B cell (primary cell): ENCODE data around the gene ST6GALNAC3. TPM values are rescaled to one million over a fixed set of nuclear protein-coding genes. Genes with fewer than 3 reads are reported as not detected.

Experiments
- ATAC-seq: fragments of 200-7000 bp; cut with Tn5 transposase; one replicate; pipeline ENCODE4 v1.10.0; 2021; ENCODE audit warnings: low read depth, mild to moderate bottlenecking, moderate number of reproducible peaks, moderate library complexity
- CTCF ChIA-PET: fragments of 350-600 bp; sonication (Branson Sonifier 250); formaldehyde crosslinking; loops from one replicate; lab custom pipeline; 2021; ENCODE audit warnings: antibody characterized with exemption, inconsistent platforms; lab: Charles Lee
- POLR2A ChIA-PET: fragments of 350-600 bp; sonication (Branson Sonifier 250); formaldehyde crosslinking; loops from one replicate; lab custom pipeline; 2021; ENCODE audit warnings: antibody characterized with exemption; lab: Charles Lee
- DNase-seq: peaks from one replicate; pipeline ENCODE4 v3.0.0; 2013
- H2AFZ ChIP-seq: 2 replicates; pipeline ENCODE4 v1.6.1; 2012; ENCODE audit warnings: mild to moderate bottlenecking, low read depth, low read length; ENCODE audit not compliant: insufficient read depth, poor library complexity, severe bottlenecking
- H3K27ac ChIP-seq, 2 donors: 1 replicate in 1 of 2; 2 replicates in 1 of 2; pipeline ENCODE4 v1.5.1; 2012 to 2013; ENCODE audit warnings: low read length in 2 of 2, mild to moderate bottlenecking in 2 of 2, moderate library complexity in 1 of 2
- H3K27me3 ChIP-seq, 4 experiments: fragments of 200-600 bp in 1 of 4; sonication (generic) in 1 of 4; replicated peaks in 1 of 4; 1 replicate in 2 of 4; 2 replicates in 2 of 4; pipeline versions ENCODE4 v1.6.1 to v1.7.0; 2013 to 2016; ENCODE audit warnings: low read length in 3 of 4, mild to moderate bottlenecking in 2 of 4, mixed read lengths in 1 of 4, moderate library complexity in 1 of 4; ENCODE audit not compliant: insufficient read depth in 4 of 4, control insufficient read depth in 3 of 4; ENCODE audit errors: control extremely low read depth in 1 of 4
- H3K36me3 ChIP-seq, 2 experiments: replicated peaks in 1 of 2; 1 replicate in 1 of 2; 2 replicates in 1 of 2; pipeline versions ENCODE4 v1.6.1 to v1.7.1; 2013; ENCODE audit warnings: low read length in 1 of 2; ENCODE audit not compliant: insufficient read depth in 2 of 2, control insufficient read depth in 1 of 2; ENCODE audit errors: control extremely low read depth in 1 of 2, extremely low read depth in 1 of 2
- H3K4me1 ChIP-seq, 2 donors: fragments of 200-600 bp in 1 of 2; sonication (generic) in 1 of 2; 1 replicate in 1 of 2; 2 replicates in 1 of 2; pipeline versions ENCODE4 v1.5.1 to v1.6.1; 2013 to 2017; ENCODE audit warnings: low read length in 2 of 2; ENCODE audit not compliant: control insufficient read depth in 2 of 2, insufficient read depth in 2 of 2
- H3K4me2 ChIP-seq: replicated peaks from 2 replicates; pipeline ENCODE3; 2012; ENCODE audit warnings: mild to moderate bottlenecking, low read depth, low read length; ENCODE audit not compliant: poor library complexity, severe bottlenecking
- H3K4me3 ChIP-seq, 5 experiments: fragments of 200-600 bp in 1 of 5; sonication (generic) in 1 of 5; 1 replicate in 3 of 5; 2 replicates in 2 of 5; pipeline versions ENCODE4 v1.5.1 to v1.7.0; 2011 to 2016; ENCODE audit warnings: low read length in 4 of 5, mild to moderate bottlenecking in 4 of 5, low read depth in 2 of 5, control low read depth in 1 of 5, moderate library complexity in 1 of 5; ENCODE audit not compliant: insufficient read depth in 1 of 5; ENCODE audit errors: control extremely low read depth in 1 of 5, extremely low read depth in 1 of 5
- H3K79me2 ChIP-seq: fragments of 200-600 bp; sonication (generic); one replicate; pipeline ENCODE4 v1.6.0; 2016; ENCODE audit warnings: low read length; ENCODE audit not compliant: control insufficient read depth, insufficient read depth
- H3K9ac ChIP-seq: fragments of 200-600 bp; sonication (generic); 2 replicates; pipeline ENCODE4 v1.6.1; 2017; ENCODE audit warnings: mild to moderate bottlenecking, low read length, moderate library complexity
- H3K9me3 ChIP-seq, 3 donors: one replicate each; pipeline versions ENCODE4 v1.6.1 to v1.7.1; 2013; ENCODE audit warnings: low read length in 2 of 3; ENCODE audit not compliant: control insufficient read depth in 2 of 3, insufficient read depth in 1 of 3; ENCODE audit errors: control extremely low read depth in 1 of 3
- H4K20me1 ChIP-seq: 2 replicates; pipeline ENCODE4 v1.6.0; 2012; ENCODE audit warnings: mild to moderate bottlenecking, low read length; ENCODE audit not compliant: insufficient read depth, control insufficient read depth, poor library complexity, severe bottlenecking
- H3K27ac Mint-ChIP-seq: one replicate; pipeline ENCODE4 v1.8.0; 2021; ENCODE audit warnings: mixed read lengths
- H3K27me3 Mint-ChIP-seq: one replicate; pipeline ENCODE4 v1.8.0; 2021; ENCODE audit warnings: mixed read lengths
- H3K4me1 Mint-ChIP-seq: one replicate; pipeline ENCODE4 v1.8.0; 2021; ENCODE audit warnings: mixed read lengths
- H3K4me3 Mint-ChIP-seq: one replicate; pipeline ENCODE4 v1.8.0; 2021; ENCODE audit warnings: mixed read lengths
- H3K9me3 Mint-ChIP-seq: one replicate; pipeline ENCODE4 v1.8.0; 2022; ENCODE audit warnings: mixed read lengths; ENCODE audit not compliant: insufficient read depth
- EZH2 ChIP-seq: IDR thresholded peaks from 2 replicates; pipeline ENCODE4 v1.6.1; 2012; ENCODE audit warnings: borderline replicate concordance, low read depth, mild to moderate bottlenecking, moderate library complexity, low read length; ENCODE audit not compliant: insufficient read depth, poor library complexity, severe bottlenecking
- WGBS: methylation state at CpG from one replicate; pipeline ENCODE4 v1.1.5; 2013; ENCODE audit warnings: missing lambda C conversion rate; ENCODE audit not compliant: insufficient coverage; 5-methylcytosine and 5-hydroxymethylcytosine counted together
- intact Hi-C: fragments of 100-400 bp; cut with micrococcal nuclease; formaldehyde crosslinking; loops from one replicate; pipeline ENCODE4 v1.10.0; 2022
- polyA plus RNA-seq: library from polyadenylated mRNA; depleted of rRNA; stranded (reverse); fragments of >200 nt; gene quantifications from 2 replicates; pipeline ENCODE4 v1.2.3, GENCODE V29; 2012
- total RNA-seq, 2 donors: library from RNA; stranded (reverse); fragments of 120-200 nt in 1 of 2; gene quantifications; 1 replicate in 1 of 2; 2 replicates in 1 of 2; pipeline versions ENCODE4 v1.2.3 to v1.2.4, GENCODE V29; 2013 to 2022
- TF ChIP-seq, protein P1 (sequence below): fragments of 200-600 bp; IDR thresholded peaks from one replicate; pipeline ENCODE4 v1.8.0; 2022; ENCODE audit warnings: antibody characterized with exemption, mild to moderate bottlenecking

Gene ST6GALNAC3
- total and polyA plus RNA-seq, 2 donors (not counting 1 experiment from before 2014, with no cell fraction given): 3.0 to 17.3 TPM

DNA sequence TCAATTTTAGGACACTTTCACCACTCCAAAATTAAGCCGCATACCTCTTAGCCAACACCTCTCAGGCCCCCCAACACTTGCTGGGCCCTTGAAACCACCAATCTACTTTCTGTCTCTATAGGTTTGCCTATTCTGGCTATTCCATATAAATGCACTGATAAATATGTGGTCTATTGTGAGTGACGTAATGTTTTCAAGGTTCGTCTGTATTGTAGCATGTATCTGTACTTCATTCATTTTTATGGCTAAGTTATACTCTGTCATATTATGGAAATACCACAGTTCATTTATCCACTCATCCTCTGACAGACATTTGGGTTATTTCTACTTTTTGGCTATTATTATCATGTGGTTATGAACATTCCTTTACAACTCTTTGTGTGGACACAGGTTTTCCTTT lies 432.8 kb downstream of the ST6GALNAC3 start:
- ChIA-PET CTCF (no interaction called here), POLR2A (no interaction called here)
- Histone ChIP-seq H4K20me1 (no peaks in the 10 kb centered on the region), H3K4me2 (no peak overlapping the region), H3K27ac (no peak overlapping the region), H3K27me3 (no peaks in the 10 kb centered on the region), H3K9ac (no peak overlapping the region), H3K4me3 (no peak overlapping the region), H3K9me3 (no peaks in the 10 kb centered on the region), H2AFZ (no peak overlapping the region), H3K4me1 (peaks cover 0 to 4% of the 10 kb centered on the region in 2 donors), H3K36me3 (no peaks in the 10 kb centered on the region), H3K79me2 (no peaks in the 10 kb centered on the region)
- no CpG with 5 or more reads among the region's 3 CpGs for WGBS
- Mint-ChIP-seq H3K9me3 (no peaks in the 10 kb centered on the region), H3K27ac (no peak overlapping the region), H3K27me3 (no peaks in the 10 kb centered on the region), H3K4me1 (no peaks in the 10 kb centered on the region), H3K4me3 (no peak overlapping the region)
- DNase-seq: no peak
- TF ChIP-seq, protein P1, sequence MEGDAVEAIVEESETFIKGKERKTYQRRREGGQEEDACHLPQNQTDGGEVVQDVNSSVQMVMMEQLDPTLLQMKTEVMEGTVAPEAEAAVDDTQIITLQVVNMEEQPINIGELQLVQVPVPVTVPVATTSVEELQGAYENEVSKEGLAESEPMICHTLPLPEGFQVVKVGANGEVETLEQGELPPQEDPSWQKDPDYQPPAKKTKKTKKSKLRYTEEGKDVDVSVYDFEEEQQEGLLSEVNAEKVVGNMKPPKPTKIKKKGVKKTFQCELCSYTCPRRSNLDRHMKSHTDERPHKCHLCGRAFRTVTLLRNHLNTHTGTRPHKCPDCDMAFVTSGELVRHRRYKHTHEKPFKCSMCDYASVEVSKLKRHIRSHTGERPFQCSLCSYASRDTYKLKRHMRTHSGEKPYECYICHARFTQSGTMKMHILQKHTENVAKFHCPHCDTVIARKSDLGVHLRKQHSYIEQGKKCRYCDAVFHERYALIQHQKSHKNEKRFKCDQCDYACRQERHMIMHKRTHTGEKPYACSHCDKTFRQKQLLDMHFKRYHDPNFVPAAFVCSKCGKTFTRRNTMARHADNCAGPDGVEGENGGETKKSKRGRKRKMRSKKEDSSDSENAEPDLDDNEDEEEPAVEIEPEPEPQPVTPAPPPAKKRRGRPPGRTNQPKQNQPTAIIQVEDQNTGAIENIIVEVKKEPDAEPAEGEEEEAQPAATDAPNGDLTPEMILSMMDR: no peak
- no peak for TF ChIP-seq EZH2
- intact Hi-C loops: no loop called here
- ATAC-seq: no peak

DNA sequence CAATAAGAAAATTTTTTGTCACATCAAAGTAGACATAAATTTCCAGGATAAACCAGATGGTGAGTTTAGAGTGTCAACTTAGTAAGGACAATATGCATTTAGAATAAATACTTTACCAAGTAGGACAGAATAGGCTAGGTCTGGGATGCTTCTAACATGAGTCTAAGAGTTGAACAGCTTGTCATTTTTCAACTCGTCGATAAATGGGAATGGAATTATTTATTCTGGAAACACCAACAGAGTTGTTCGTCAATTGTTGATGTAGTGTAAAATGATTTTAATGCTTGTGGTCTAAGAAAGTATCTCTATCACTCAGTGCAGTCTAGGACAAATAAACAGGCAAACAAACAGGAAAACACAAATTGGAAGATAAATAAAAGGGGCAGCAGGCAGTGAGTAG lies 434.3 kb downstream of the ST6GALNAC3 start:
- DNase-seq (no peak), ATAC-seq (no peak)
- Histone ChIP-seq H3K9ac (no peak overlapping the region), H3K9me3 (no peaks in the 10 kb centered on the region), H3K27me3 (no peaks in the 10 kb centered on the region), H3K36me3 (no peaks in the 10 kb centered on the region), H3K4me1 (peaks cover 0 to 4% of the 10 kb centered on the region in 2 donors), H3K4me2 (no peak overlapping the region), H3K79me2 (no peaks in the 10 kb centered on the region), H4K20me1 (no peaks in the 10 kb centered on the region), H2AFZ (no peak overlapping the region), H3K27ac (no peak overlapping the region), H3K4me3 (no peak overlapping the region)
- H3K4me3 Mint-ChIP-seq: no peak overlapping the region
- ChIA-PET CTCF (no interaction called here), POLR2A (no interaction called here)
- H3K4me1 Mint-ChIP-seq: no peaks in the 10 kb centered on the region
- intact Hi-C loops: no loop called here
- 95% methylated on average over 3 of the region's 3 CpGs for WGBS
- H3K27ac Mint-ChIP-seq: no peak overlapping the region
- no peaks in the 10 kb centered on the region for H3K9me3 Mint-ChIP-seq
- TF ChIP-seq EZH2: no peak
- TF ChIP-seq, protein P1: no peak
- no peaks in the 10 kb centered on the region for H3K27me3 Mint-ChIP-seq
